HepG2 (cell line): ENCODE measurements around the gene SHISA4. TPM values are rescaled to one million over a fixed set of nuclear protein-coding genes. Genes with fewer than 3 reads are reported as not detected.

ENCODE experiments used
- ATAC-seq: fragments of 200-7000 bp; cut with Tn5 transposase; 3 replicates; pipeline ENCODE4 v1.9.1; 2020; ENCODE audit warnings: mild to moderate bottlenecking, moderate library complexity
- BruUV-seq: library from RNA; stranded (reverse); fragments of 400-500 nt; replicated peaks from 2 replicates; lab custom pipeline; 2021; lab: Mats Ljungman, UMichigan
- CTCF ChIA-PET: fragments of 300-600 bp; formaldehyde crosslinking; extraction: SDS; loops from one replicate; lab custom pipeline; 2021; ENCODE audit warnings: low total read pairs, inconsistent platforms, low intra/inter-chr PET ratio; lab: Yijun Ruan, JAX
- POLR2A ChIA-PET: fragments of 350-600 bp; sonication (Branson Sonifier 250); formaldehyde crosslinking; loops from one replicate; lab custom pipeline; 2020; ENCODE audit warnings: antibody characterized with exemption, inconsistent platforms; lab: Yijun Ruan, JAX
- DNase-seq: peaks from one replicate; pipeline ENCODE4 v3.0.0-alpha.2; 2015; ENCODE audit warnings: low spot score
- FAIRE-seq: peaks from 3 replicates; lab custom pipeline; 2011; peaks lifted over from hg19 to GRCh38; lab: Jason Lieb, UNC
- H2AFZ ChIP-seq: one replicate; pipeline ENCODE4 v1.6.1; 2011; ENCODE audit warnings: low read length, inconsistent platforms
- H3K27ac ChIP-seq: fragments of 300-600 bp; 3 replicates; pipeline ENCODE4 v1.8.0; 2011; ENCODE audit warnings: mixed run types, mild to moderate bottlenecking, mixed read lengths, low read length, inconsistent platforms; ENCODE audit not compliant: insufficient read depth; ENCODE audit errors: extremely low read length
- H3K27me3 ChIP-seq, 2 experiments: fragments of 200-600 bp in 1 of 2; 2 replicates in 1 of 2; 3 replicates in 1 of 2; pipeline versions ENCODE4 v1.6.0 to v1.8.0; 2011; ENCODE audit warnings: low read length in 2 of 2, mild to moderate bottlenecking in 2 of 2, moderate library complexity in 2 of 2, inconsistent platforms in 1 of 2; ENCODE audit not compliant: insufficient read depth in 2 of 2, control insufficient read depth in 1 of 2
- H3K36me3 ChIP-seq, 2 experiments: fragments of 200-600 bp in 1 of 2; replicated peaks in 1 of 2; 2 replicates in 1 of 2; 3 replicates in 1 of 2; pipeline versions ENCODE4 v1.5.1 to v1.8.0; 2011; ENCODE audit warnings: low read length in 2 of 2, inconsistent platforms in 1 of 2; ENCODE audit not compliant: insufficient read depth in 2 of 2, control insufficient read depth in 1 of 2
- H3K4me1 ChIP-seq: 2 replicates; pipeline ENCODE4 v1.5.1; 2012; ENCODE audit warnings: low read length, inconsistent platforms; ENCODE audit not compliant: insufficient read depth
- H3K4me2 ChIP-seq: 2 replicates; pipeline ENCODE4 v1.6.0; 2011; ENCODE audit warnings: low read depth, low read length, inconsistent platforms
- H3K4me3 ChIP-seq, 3 experiments: fragments of 200-600 bp in 1 of 3; sonication (generic), shearing (Covaris generic) in 1 of 3; replicated peaks in 1 of 3; 2 replicates each; pipeline ENCODE4 v1.5.1; 2011 to 2016; ENCODE audit warnings: low read length in 3 of 3, inconsistent platforms in 2 of 3, low read depth in 2 of 3, mild to moderate bottlenecking in 2 of 3, control low read depth in 1 of 3, mixed read lengths in 1 of 3; ENCODE audit not compliant: insufficient read depth in 1 of 3
- H3K79me2 ChIP-seq: one replicate; pipeline ENCODE4 v1.6.1; 2011; ENCODE audit warnings: low read length, inconsistent platforms; ENCODE audit not compliant: insufficient read depth
- H3K9ac ChIP-seq: 2 replicates; pipeline ENCODE4 v1.6.0; 2011; ENCODE audit warnings: mild to moderate bottlenecking, low read depth, low read length, inconsistent platforms; ENCODE audit not compliant: insufficient read depth
- H3K9me3 ChIP-seq: 2 replicates; pipeline ENCODE4 v1.5.1; 2012; ENCODE audit warnings: mild to moderate bottlenecking, low read length
- H4K20me1 ChIP-seq: 2 replicates; pipeline ENCODE4 v1.6.0; 2011; ENCODE audit warnings: inconsistent platforms, mild to moderate bottlenecking, low read length, moderate library complexity; ENCODE audit not compliant: insufficient read depth
- ESRRA ChIP-seq: sonication (generic); formaldehyde crosslinking; IDR thresholded peaks from 2 replicates; pipeline ENCODE4 v1.5.1; 2020; ENCODE audit warnings: mild to moderate bottlenecking, low read depth, missing genetic modification reagents
- IKZF1 ChIP-seq: fragments of 450-650 bp; IDR thresholded peaks from 2 replicates; pipeline ENCODE4 v1.7.1; 2016
- NFE2 ChIP-seq: sonication (generic); formaldehyde crosslinking; IDR thresholded peaks from 2 replicates; pipeline ENCODE4 v1.4.0; 2020; ENCODE audit warnings: missing genetic modification reagents
- PAX8 ChIP-seq: sonication (generic); formaldehyde crosslinking; IDR thresholded peaks from 2 replicates; pipeline ENCODE4 v1.8.0; 2022; ENCODE audit warnings: mild to moderate bottlenecking, missing genetic modification reagents, borderline replicate concordance
- RBM22 ChIP-seq: fragments of 200-400 bp; formaldehyde crosslinking; optimal IDR thresholded peaks from 2 replicates; pipeline ENCODE3; 2017; ENCODE audit warnings: mild to moderate bottlenecking, low read length, moderate library complexity
- RFX1 ChIP-seq: fragments of 450-650 bp; IDR thresholded peaks from 2 replicates; pipeline ENCODE4 v1.6.1; 2017
- ZFP82 ChIP-seq: sonication (generic); formaldehyde crosslinking; IDR thresholded peaks from 2 replicates; pipeline ENCODE4 v1.5.1; 2020; ENCODE audit warnings: mild to moderate bottlenecking, missing genetic modification reagents, borderline replicate concordance
- ZNF547 ChIP-seq: sonication (generic); formaldehyde crosslinking; IDR thresholded peaks from 2 replicates; pipeline ENCODE4 v1.5.1; 2020; ENCODE audit warnings: mild to moderate bottlenecking, missing genetic modification reagents
- ZNF850 ChIP-seq: sonication (generic); formaldehyde crosslinking; conservative IDR thresholded peaks from 2 replicates; pipeline ENCODE4 v1.9.0; 2021; ENCODE audit warnings: mild to moderate bottlenecking, missing genetic modification reagents
- WGBS: methylation state at CpG from one replicate; pipeline ENCODE4 v1.1.6; 2017; ENCODE audit warnings: low lambda C conversion rate; 5-methylcytosine and 5-hydroxymethylcytosine counted together
- in situ Hi-C: cut with HindIII; loops from 2 replicates; pipeline ENCODE4 v1.10.0; 2017; ENCODE audit warnings: low pct_unique_long_range_greater_than_20kb; ENCODE audit not compliant: extremely low pct_ligation_motif_present
- intact Hi-C: fragments of 100-400 bp; cut with micrococcal nuclease; formaldehyde crosslinking; loops from one replicate; pipeline ENCODE4 v1.10.0; 2022; ENCODE audit not compliant: unreplicated experiment
- polyA plus RNA-seq, 8 experiments: library from polyadenylated mRNA; depleted of rRNA in 3 of 8; stranded (reverse) in 7 of 8; unstranded in 1 of 8; fragments of >200 nt; fragmentation: Illumina TruSeq in 4 of 8; extraction: Trizol in 4 of 8; gene quantifications; 2 replicates each; pipeline versions ENCODE4 v1.2.1 to v1.2.3, GENCODE V29; 2011 to 2016; ENCODE audit warnings: low read depth in 4 of 8, missing spikeins in 1 of 8, mixed read lengths in 1 of 8; ENCODE audit not compliant: insufficient read depth in 1 of 8
- total RNA-seq, 5 experiments: library from RNA; depleted of rRNA; stranded (reverse); fragments of >200 nt; fragmentation: Illumina TruSeq; extraction: Trizol; gene quantifications; 2 replicates each; pipeline ENCODE4 v1.2.3, GENCODE V29; 2016; ENCODE audit warnings: low read depth in 1 of 5
- TF ChIP-seq, protein P1 (sequence below): sonication (generic); formaldehyde crosslinking; IDR thresholded peaks from 2 replicates; pipeline ENCODE4 v1.4.0; 2020; ENCODE audit warnings: low read depth, mild to moderate bottlenecking, missing genetic modification reagents

Gene SHISA4
- total and polyA plus RNA-seq, 2 of the 13 experiments (the other 11 are each of a cell fraction or from before 2014, with no cell fraction given), result 0.51 to 1.0 TPM

DNA sequence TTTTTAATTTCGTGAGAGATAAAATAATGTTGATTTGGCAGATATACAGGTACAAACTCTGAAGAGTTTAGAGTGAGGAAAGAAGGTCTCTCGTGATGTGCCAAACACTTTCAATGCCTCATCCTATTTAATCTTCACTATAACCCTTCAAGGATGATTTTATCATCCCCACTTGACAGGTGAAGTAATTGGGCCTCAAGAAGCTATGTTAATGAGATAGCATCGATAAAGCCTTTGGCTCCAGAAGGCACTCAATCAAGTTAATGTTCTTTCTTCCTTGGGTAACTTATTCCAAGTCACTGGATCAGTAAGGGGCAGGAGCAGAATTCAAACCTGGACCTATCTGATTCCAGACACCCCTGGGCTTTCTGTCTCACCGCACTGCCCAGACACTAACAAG lies 50.5 kb downstream of the SHISA4 start:
- ChIA-PET POLR2A (interaction anchor here (1.0 kb wide), 1 partner anchor 16 kb away, joined by 3 read pairs; the partner anchor contains the start of gene TIMM17A), CTCF (no interaction called here)
- no peaks in the 10 kb centered on the region for H3K36me3 ChIP-seq
- peaks cover 0 to 10% of the 10 kb centered on the region in 2 experiments; a peak in 1 of 5 replicates for H3K27me3 ChIP-seq
- no peak overlapping the region for H3K4me2 ChIP-seq
- in situ Hi-C loops (no loop called here), intact Hi-C loops (no loop called here)
- 24% methylated on average over 3 of the region's 4 CpGs for WGBS
- H3K9me3 ChIP-seq, result no peaks in the 10 kb centered on the region
- peaks cover 10% of the 10 kb centered on the region for H3K4me1 ChIP-seq
- H3K27ac ChIP-seq, result no peak overlapping the region
- no TSS peak for BruUV-seq
- no peak for FAIRE-seq
- TF ChIP-seq RFX1 (no peak), PAX8 (CRISPR knock-in tag) (no peak), ZFP82 (CRISPR knock-in tag) (no peak), ZNF850 (CRISPR knock-in tag) (no peak), IKZF1 (no peak), NFE2 (CRISPR knock-in tag) (no peak), ZNF547 (CRISPR knock-in tag) (no peak), ESRRA (CRISPR knock-in tag) (no peak), RBM22 (no peak)
- TF ChIP-seq, protein P1, sequence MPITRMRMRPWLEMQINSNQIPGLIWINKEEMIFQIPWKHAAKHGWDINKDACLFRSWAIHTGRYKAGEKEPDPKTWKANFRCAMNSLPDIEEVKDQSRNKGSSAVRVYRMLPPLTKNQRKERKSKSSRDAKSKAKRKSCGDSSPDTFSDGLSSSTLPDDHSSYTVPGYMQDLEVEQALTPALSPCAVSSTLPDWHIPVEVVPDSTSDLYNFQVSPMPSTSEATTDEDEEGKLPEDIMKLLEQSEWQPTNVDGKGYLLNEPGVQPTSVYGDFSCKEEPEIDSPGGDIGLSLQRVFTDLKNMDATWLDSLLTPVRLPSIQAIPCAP, result no peak
- no peak for DNase-seq
- no peak overlapping the region for H3K4me3 ChIP-seq
- ATAC-seq, result no peak
- no peaks in the 10 kb centered on the region for H3K79me2 ChIP-seq
- H3K9ac ChIP-seq, result no peak overlapping the region
- H4K20me1 ChIP-seq, result no peaks in the 10 kb centered on the region
- H2AFZ ChIP-seq, result no peak overlapping the region
